Aorta (tissue), 5 donors: ENCODE data around the gene TSACC. TPM values are rescaled to one million over a fixed set of nuclear protein-coding genes. Genes with fewer than 3 reads are reported as not detected.

Experiments
- ATAC-seq: fragments of 200-7000 bp; cut with Tn5 transposase; one replicate; pipeline ENCODE4 v1.9.1; 2022; ENCODE audit warnings: moderate library complexity; ENCODE audit not compliant: low FRiP score
- DNase-seq, 2 donors: peaks; one replicate each; pipeline ENCODE4 v3.0.0-alpha.2; 2020
- H3K27ac ChIP-seq, 2 donors: one replicate each; pipeline ENCODE4 v1.5.1; 2013; ENCODE audit warnings: low read length in 2 of 2, mild to moderate bottlenecking in 2 of 2, moderate library complexity in 2 of 2, control low read depth in 1 of 2, inconsistent platforms in 1 of 2, low read depth in 1 of 2
- H3K27me3 ChIP-seq, 2 donors: one replicate each; pipeline ENCODE4 v1.6.1; 2013; ENCODE audit warnings: control low read depth in 1 of 2, low read length in 1 of 2, mild to moderate bottlenecking in 1 of 2, moderate library complexity in 1 of 2; ENCODE audit not compliant: insufficient read depth in 2 of 2, control insufficient read depth in 1 of 2
- H3K36me3 ChIP-seq, 2 donors: one replicate each; pipeline ENCODE4 v1.6.1; 2013; ENCODE audit warnings: control low read depth in 1 of 2, low read length in 1 of 2, mild to moderate bottlenecking in 1 of 2; ENCODE audit not compliant: insufficient read depth in 2 of 2, control insufficient read depth in 1 of 2
- H3K4me1 ChIP-seq, 2 donors: one replicate each; pipeline ENCODE4 v1.6.1; 2013; ENCODE audit warnings: low read length in 2 of 2, control low read depth in 1 of 2, mild to moderate bottlenecking in 1 of 2, moderate library complexity in 1 of 2; ENCODE audit not compliant: insufficient read depth in 2 of 2, control insufficient read depth in 1 of 2
- H3K4me3 ChIP-seq, 2 donors: one replicate each; pipeline ENCODE4 v1.5.1; 2013; ENCODE audit warnings: low read length in 2 of 2, control low read depth in 1 of 2, mild to moderate bottlenecking in 1 of 2
- H3K9me3 ChIP-seq: one replicate; pipeline ENCODE4 v1.6.1; 2013; ENCODE audit warnings: mild to moderate bottlenecking, low read length; ENCODE audit not compliant: control insufficient read depth
- WGBS, 2 donors: extraction: QIAGEN DNeasy Blood & Tissue Kit; methylation state at CpG; one replicate each; pipeline ENCODE4 v1.1.7; 2013; 5-methylcytosine and 5-hydroxymethylcytosine counted together
- intact Hi-C, 2 donors: fragments of 100-400 bp; cut with DNase I; formaldehyde crosslinking; loops; one replicate each; pipeline versions ENCODE4 v1.14.2 to v1.15.0; 2022
- polyA plus RNA-seq, 2 donors: library from polyadenylated mRNA; stranded (reverse); fragments of 200-250 nt; gene quantifications; one replicate each; pipeline ENCODE4 v1.2.3, GENCODE V29; 2013
- total RNA-seq, 2 donors: library from RNA; stranded (reverse); fragmentation: NEBNext Ultra II Directional; extraction: Animal tissue kit (Norgen Biotek cat#: 25700); gene quantifications; one replicate each; pipeline ENCODE4 v1.2.1, GENCODE V29; 2021
- donor health status: healthy with polysubstance abuse.
- donor health status: Bipolar disorder and iron deficiency.
- donor health status: DM: no; HTN: no; CAD: no.
- donor health status: DM: no; HTN: no; CAD: no.
- donor health status: DM: yes; HTN: yes; CAD: no.

TSACC gene
- total and polyA plus RNA-seq, 4 donors: not detected

DNA sequence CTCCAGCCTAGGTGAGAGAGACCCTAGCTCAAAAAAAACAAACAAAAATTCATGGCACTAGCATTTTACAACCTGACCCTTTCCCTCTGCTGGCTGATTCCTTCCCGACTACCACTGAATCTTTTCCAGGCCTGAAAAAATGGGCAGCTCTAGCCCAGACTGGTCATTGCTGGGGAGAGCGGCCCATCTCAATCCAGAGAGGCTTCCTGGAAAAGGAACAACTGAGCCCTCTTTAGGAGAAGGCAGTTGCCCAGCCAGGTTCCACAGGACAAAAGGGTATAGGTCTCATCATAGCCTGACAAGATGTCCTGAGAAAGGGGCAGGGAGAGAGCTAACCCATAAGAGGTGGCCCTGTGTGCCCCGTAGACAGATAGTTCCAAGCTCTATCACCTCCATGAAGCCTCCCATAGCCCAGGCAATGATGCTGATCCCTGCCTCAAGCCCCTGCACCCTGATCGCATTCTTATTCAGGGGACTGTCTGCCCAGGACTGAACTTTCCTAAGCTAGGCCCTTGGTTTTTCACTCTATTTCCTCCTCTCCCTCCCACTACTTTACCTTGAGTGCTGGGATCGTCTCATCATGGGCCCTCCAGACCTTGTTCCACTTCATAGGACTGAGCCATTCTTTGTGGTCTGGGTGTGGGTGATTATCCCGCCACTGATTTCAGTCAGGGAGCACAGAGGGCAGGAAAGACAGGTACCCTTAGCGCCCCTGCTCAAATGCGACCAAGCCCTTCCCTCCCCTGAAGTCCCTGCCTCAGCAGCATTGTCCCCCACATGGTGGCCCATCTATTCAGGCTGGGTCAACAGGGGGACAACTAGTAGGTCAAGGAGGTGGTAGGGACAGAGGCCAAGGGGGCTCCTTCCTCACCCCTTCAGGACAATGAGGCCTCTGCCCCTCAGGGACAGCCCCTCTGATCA lies 48.9 kb downstream of the TSACC start:
- no peak overlapping the region for H3K4me3 ChIP-seq
- DNase-seq: no peak
- H3K27ac ChIP-seq: no peak overlapping the region
- H3K4me1 ChIP-seq: no peaks in the 10 kb centered on the region
- no peaks in the 10 kb centered on the region for H3K36me3 ChIP-seq
- H3K27me3 ChIP-seq: peaks cover 0 to 2% of the 10 kb centered on the region in 2 donors
- intact Hi-C loops: loop anchor here (2.0 to 10.0 kb wide), 3 partner anchors 58 to 228 kb away; partner anchors contain the start of genes GPATCH4 (in 1 of the 2) and HAPLN2 (in 1 of the 2)
- ATAC-seq: no peak
- no peaks in the 10 kb centered on the region for H3K9me3 ChIP-seq
- 95 to 96% methylated on average over 8 of the region's 8 CpGs for WGBS, 2 donors

DNA sequence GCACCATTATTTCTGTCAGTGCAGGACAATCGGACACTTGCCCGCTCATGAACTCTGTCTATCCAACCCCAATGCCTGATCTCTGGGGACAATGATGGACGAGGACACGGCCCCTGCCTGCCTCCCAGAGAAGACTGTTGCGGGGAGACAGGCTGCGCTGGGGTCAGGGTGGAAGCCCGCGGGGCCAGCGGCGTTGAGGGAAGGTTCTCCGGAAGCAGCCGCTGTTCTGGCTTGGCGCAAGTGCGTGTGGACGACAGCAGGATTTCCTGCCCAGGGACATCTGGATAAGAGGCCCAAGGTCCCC lies 49.5 kb downstream of the TSACC start:
- WGBS, 2 donors: 67 to 72% methylated on average over 15 of the region's 15 CpGs

DNA sequence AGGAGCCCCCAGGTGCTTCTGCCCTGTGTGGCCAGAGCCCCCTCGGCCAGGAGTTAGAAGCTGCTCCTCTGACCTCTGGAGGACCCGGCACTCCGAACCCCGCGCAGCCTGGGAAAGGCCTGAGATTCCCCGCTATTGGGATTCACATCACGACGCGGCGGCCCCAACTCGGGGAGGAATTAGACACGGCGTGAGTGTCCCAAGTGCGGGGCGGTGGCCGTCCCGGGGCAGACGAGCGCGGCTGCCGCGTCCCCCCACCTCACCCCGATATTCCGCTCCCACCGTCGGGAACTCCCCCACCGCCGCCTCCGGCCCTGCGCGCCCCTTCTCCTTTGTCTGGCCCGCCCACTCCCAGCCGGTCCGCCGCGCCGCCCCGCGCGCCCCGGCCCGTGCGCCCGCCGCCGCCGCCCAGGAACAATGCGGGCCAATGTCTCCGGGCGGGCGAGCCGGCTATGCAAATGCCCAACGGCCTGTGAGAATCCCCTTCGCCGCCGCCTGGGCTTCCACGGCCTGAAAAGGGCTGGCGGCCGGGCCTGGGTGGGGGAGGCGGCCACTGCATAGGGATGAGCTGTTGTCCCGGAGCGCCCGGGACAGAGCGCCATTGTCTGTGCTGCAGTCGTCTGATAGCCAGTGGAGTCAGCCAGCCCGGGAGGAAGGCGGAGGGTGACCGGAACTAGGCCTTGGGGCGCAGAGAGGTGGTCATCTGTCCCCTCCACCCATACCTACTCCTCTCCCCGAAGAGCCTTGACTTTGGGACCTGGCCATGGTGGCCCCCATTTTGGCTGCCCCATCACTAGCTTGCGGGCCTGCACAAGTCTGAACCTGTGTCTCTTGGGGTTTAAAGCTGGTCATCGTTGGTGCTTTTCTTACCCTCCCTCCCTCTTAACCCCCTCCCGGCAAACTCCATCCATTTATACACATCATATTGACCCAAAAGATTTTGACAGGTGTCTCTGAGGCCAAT lies 50.1 kb downstream of the TSACC start:
- Histone ChIP-seq H3K9me3 (no peaks in the 10 kb centered on the region), H3K27ac (no peak overlapping the region), H3K4me1 (no peaks in the 10 kb centered on the region), H3K36me3 (no peaks in the 10 kb centered on the region), H3K27me3 (peaks cover 0 to 2% of the 10 kb centered on the region in 2 donors), H3K4me3 (no peak overlapping the region)
- ATAC-seq: no peak
- intact Hi-C loops: loop anchor here (10.0 kb wide), 2 partner anchors 216 to 226 kb away; partner anchors contain the start of genes GPATCH4 (in 1 of the 2) and HAPLN2 (in 1 of the 2)
- WGBS, 2 donors: 17 to 22% methylated on average over 66 to 73 of the region's 73 CpGs
- no peak for DNase-seq

More for the DNA sequence above, 49.5 kb downstream of the TSACC start:
- DNase-seq (no peak), ATAC-seq (no peak)
- H3K36me3 ChIP-seq: no peaks in the 10 kb centered on the region
- intact Hi-C loops: loop anchor here (2.0 to 10.0 kb wide), 3 partner anchors 57 to 227 kb away; partner anchors contain the start of genes GPATCH4 (in 1 of the 2) and HAPLN2 (in 1 of the 2)
- H3K27me3 ChIP-seq: peaks cover 0 to 2% of the 10 kb centered on the region in 2 donors
- no peak overlapping the region for H3K27ac ChIP-seq
- H3K4me1 ChIP-seq: no peaks in the 10 kb centered on the region
- no peaks in the 10 kb centered on the region for H3K9me3 ChIP-seq
- no peak overlapping the region for H3K4me3 ChIP-seq

DNA sequence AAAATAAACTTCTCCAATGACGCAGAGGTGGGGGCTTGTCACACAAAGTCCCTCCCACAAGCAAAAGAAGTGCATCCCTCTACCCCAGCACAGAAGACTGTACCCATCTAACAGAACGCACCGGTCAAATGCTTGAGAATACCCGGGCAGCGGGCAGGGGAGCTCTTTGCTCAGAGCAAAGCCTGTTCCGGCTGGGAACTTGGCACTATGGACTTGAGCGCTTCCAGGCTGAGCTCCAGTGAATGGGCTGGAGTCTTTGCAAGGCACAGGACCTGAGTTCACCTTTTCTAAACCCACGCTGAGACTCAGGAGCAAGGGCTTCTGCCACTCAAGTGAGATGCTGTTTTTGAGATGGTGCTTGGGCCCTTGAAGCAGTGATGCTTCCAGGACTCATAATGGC lies 51.0 kb downstream of the TSACC start:
- Histone ChIP-seq H3K36me3 (no peaks in the 10 kb centered on the region), H3K27me3 (peaks cover 0 to 2% of the 10 kb centered on the region in 2 donors), H3K4me3 (no peak overlapping the region), H3K9me3 (no peaks in the 10 kb centered on the region), H3K27ac (no peak overlapping the region), H3K4me1 (no peaks in the 10 kb centered on the region)
- intact Hi-C loops: loop anchor here (10.0 kb wide), 2 partner anchors 215 to 225 kb away; partner anchors contain the start of genes GPATCH4 (in 1 of the 2) and HAPLN2 (in 1 of the 2)
- DNase-seq: no peak
- ATAC-seq: no peak
- 94 to 95% methylated on average over 8 of the region's 8 CpGs for WGBS, 2 donors

- ATAC-seq (no peak), DNase-seq (no peak)
- 68 to 71% methylated on average over 19 to 20 of the region's 20 CpGs for WGBS, 2 donors
- Histone ChIP-seq H3K27me3 (peaks cover 0 to 2% of the 10 kb centered on the region in 2 donors), H3K27ac (no peak overlapping the region), H3K36me3 (no peaks in the 10 kb centered on the region), H3K9me3 (no peaks in the 10 kb centered on the region), H3K4me1 (no peaks in the 10 kb centered on the region), H3K4me3 (no peak overlapping the region)
- intact Hi-C loops: no loop called here
Observed at GRCh38 chr1:156390469-156391365, 52.4 kb downstream of the TSACC start.

GRCh38 chr1:156391366-156391677 lies 53.0 kb downstream of the TSACC start:
- no peaks in the 10 kb centered on the region for H3K9me3 ChIP-seq
- intact Hi-C loops: no loop called here
- DNase-seq: no peak
- H3K27me3 ChIP-seq: peaks cover 0 to 2% of the 10 kb centered on the region in 2 donors
- no peak overlapping the region for H3K27ac ChIP-seq
- 91 to 93% methylated on average over 11 of the region's 11 CpGs for WGBS, 2 donors
- no peak for ATAC-seq
- H3K4me1 ChIP-seq: no peaks in the 10 kb centered on the region
- H3K36me3 ChIP-seq: no peaks in the 10 kb centered on the region
- H3K4me3 ChIP-seq: no peak overlapping the region

- Histone ChIP-seq H3K4me3 (no peak overlapping the region), H3K36me3 (no peaks in the 10 kb centered on the region), H3K4me1 (no peaks in the 10 kb centered on the region), H3K27me3 (peaks cover 0 to 2% of the 10 kb centered on the region in 2 donors), H3K27ac (no peak overlapping the region), H3K9me3 (no peaks in the 10 kb centered on the region)
- intact Hi-C loops: no loop called here
- DNase-seq (no peak), ATAC-seq (no peak)
- WGBS, 2 donors: 82% methylated on average over 8 of the region's 8 CpGs
Observed at GRCh38 chr1:156391701-156392100, 53.4 kb downstream of the TSACC start.

- no peak for DNase-seq
- ATAC-seq: no peak
- H3K4me3 ChIP-seq: no peak overlapping the region
- no peaks in the 10 kb centered on the region for H3K4me1 ChIP-seq
- 91 to 93% methylated on average over 13 of the region's 13 CpGs for WGBS, 2 donors
- intact Hi-C loops: no loop called here
- H3K36me3 ChIP-seq: no peaks in the 10 kb centered on the region
- H3K27me3 ChIP-seq: peaks cover 0 to 2% of the 10 kb centered on the region in 2 donors
- H3K27ac ChIP-seq: no peak overlapping the region
- no peaks in the 10 kb centered on the region for H3K9me3 ChIP-seq
Observed at GRCh38 chr1:156392452-156392853, 54.1 kb downstream of the TSACC start.
